GM12801 (cell line): Measurements from ENCODE around the gene TRAPPC10.

Source experiments
- CTCF ChIP-seq: IDR thresholded peaks from one replicate; pipeline ENCODE4 v1.5.1; 2011; ENCODE audit warnings: control low read depth; ENCODE audit not compliant: insufficient read length; ENCODE audit errors: extremely low read depth

The TRAPPC10 gene

GRCh38 chr21:44046734-44047133 is 34.6 kb downstream of the TRAPPC10 start:
- no peak for TF ChIP-seq CTCF

- TF ChIP-seq CTCF = no peak
Measured at GRCh38 chr21:44047996-44048560, 36.0 kb downstream of the TRAPPC10 start.

- no peak for TF ChIP-seq CTCF
Measured at GRCh38 chr21:44049182-44049581, 37.1 kb downstream of the TRAPPC10 start.

GRCh38 chr21:44049606-44050005 is 37.5 kb downstream of the TRAPPC10 start:
- no peak for TF ChIP-seq CTCF

- no peak for TF ChIP-seq CTCF
Measured at GRCh38 chr21:44050276-44050675, 38.2 kb downstream of the TRAPPC10 start.

- no peak for TF ChIP-seq CTCF
Measured at GRCh38 chr21:44051462-44051941, 39.4 kb downstream of the TRAPPC10 start.

GRCh38 chr21:44052071-44052829 is 40.1 kb downstream of the TRAPPC10 start:
- no peak for TF ChIP-seq CTCF
